ENCODE measurements around the gene CREB5. TPM values are rescaled to one million over a fixed set of nuclear protein-coding genes. Genes with fewer than 3 reads are reported as not detected.

CREB5 gene
- total RNA-seq, 1 donor from 2014 or later: 10.3 TPM

GRCh38 chr7:28617308-28617880 is 205.1 kb downstream of the CREB5 start:
- no peak overlapping the region for H3K4me3 ChIP-seq
- DNase-seq: no peak
- no peaks in the 10 kb centered on the region for H3K9me3 ChIP-seq
- no peak for ATAC-seq
- intact Hi-C loops (cut with DNase I): no loop called here
- no peaks in the 10 kb centered on the region for H3K27me3 ChIP-seq (ENCODE audit: low read depth)
- TF ChIP-seq, protein P1, sequence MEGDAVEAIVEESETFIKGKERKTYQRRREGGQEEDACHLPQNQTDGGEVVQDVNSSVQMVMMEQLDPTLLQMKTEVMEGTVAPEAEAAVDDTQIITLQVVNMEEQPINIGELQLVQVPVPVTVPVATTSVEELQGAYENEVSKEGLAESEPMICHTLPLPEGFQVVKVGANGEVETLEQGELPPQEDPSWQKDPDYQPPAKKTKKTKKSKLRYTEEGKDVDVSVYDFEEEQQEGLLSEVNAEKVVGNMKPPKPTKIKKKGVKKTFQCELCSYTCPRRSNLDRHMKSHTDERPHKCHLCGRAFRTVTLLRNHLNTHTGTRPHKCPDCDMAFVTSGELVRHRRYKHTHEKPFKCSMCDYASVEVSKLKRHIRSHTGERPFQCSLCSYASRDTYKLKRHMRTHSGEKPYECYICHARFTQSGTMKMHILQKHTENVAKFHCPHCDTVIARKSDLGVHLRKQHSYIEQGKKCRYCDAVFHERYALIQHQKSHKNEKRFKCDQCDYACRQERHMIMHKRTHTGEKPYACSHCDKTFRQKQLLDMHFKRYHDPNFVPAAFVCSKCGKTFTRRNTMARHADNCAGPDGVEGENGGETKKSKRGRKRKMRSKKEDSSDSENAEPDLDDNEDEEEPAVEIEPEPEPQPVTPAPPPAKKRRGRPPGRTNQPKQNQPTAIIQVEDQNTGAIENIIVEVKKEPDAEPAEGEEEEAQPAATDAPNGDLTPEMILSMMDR (IDR thresholded peaks at IDR 0.05): no peak
- H3K4me1 ChIP-seq: no peaks in the 10 kb centered on the region
- H3K27ac ChIP-seq: no peak overlapping the region
- no peaks in the 10 kb centered on the region for H3K36me3 ChIP-seq

DNA sequence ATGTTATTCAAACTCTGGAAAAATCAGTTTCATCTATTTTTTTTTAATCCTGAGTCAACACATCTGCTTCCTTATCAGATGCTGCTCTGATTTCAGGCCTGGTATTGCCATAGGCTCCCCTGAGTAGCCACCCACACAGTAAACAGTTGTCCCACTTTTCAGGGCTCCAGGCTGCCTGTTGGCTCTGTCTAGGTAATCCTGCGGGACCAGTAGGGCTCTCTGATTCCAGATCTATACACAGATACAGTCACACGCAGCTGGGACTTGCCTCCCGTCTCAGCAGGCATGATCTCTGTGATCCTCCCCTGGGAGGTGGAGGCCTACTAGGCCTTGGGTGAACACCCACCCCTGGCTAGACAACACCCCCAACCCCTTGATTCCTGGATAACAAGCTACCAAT is 206.1 kb downstream of the CREB5 start:
- Histone ChIP-seq H3K27me3 (ENCODE audit: low read depth) (no peaks in the 10 kb centered on the region), H3K4me3 (no peak overlapping the region), H3K36me3 (no peaks in the 10 kb centered on the region), H3K9me3 (no peaks in the 10 kb centered on the region), H3K4me1 (no peaks in the 10 kb centered on the region), H3K27ac (no peak overlapping the region)
- no peak for DNase-seq
- intact Hi-C loops (cut with DNase I): no loop called here
- TF ChIP-seq, protein P1 (IDR thresholded peaks at IDR 0.05): no peak
- ATAC-seq: no peak

DNA sequence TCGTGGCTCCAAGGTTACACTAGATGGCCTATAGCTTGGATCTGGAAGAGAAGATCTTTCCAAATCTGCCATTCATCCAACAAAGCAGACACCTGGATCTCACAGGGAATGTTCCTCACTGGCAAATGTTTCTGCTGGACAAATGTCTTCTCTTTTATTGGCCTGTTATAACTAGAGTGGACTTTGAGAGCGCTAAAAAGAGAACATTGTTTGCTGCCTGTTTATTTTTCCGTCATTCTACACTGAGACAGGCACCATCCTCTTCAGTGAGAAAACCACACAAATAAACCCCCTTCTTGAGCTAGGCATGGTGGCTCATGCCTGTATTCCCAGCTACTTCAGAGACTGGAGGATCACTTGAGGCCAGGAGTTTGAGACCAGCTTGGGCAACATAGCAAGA is 206.9 kb downstream of the CREB5 start:
- DNase-seq: no peak
- TF ChIP-seq, protein P1 (IDR thresholded peaks at IDR 0.05): no peak
- intact Hi-C loops (cut with DNase I): no loop called here
- H3K27ac ChIP-seq: no peak overlapping the region
- H3K4me1 ChIP-seq: no peaks in the 10 kb centered on the region
- no peaks in the 10 kb centered on the region for H3K9me3 ChIP-seq
- no peaks in the 10 kb centered on the region for H3K27me3 ChIP-seq (ENCODE audit: low read depth)
- no peak overlapping the region for H3K4me3 ChIP-seq
- no peak for ATAC-seq
- no peaks in the 10 kb centered on the region for H3K36me3 ChIP-seq

- Histone ChIP-seq H3K27ac (no peak overlapping the region), H3K36me3 (no peaks in the 10 kb centered on the region), H3K4me3 (no peak overlapping the region), H3K4me1 (no peaks in the 10 kb centered on the region), H3K27me3 (ENCODE audit: low read depth) (no peaks in the 10 kb centered on the region), H3K9me3 (no peaks in the 10 kb centered on the region)
- DNase-seq (no peak), ATAC-seq (no peak)
- intact Hi-C loops (cut with DNase I): no loop called here
- TF ChIP-seq, protein P1 (IDR thresholded peaks at IDR 0.05): no peak
Measured at GRCh38 chr7:28621369-28621841, 209.1 kb downstream of the CREB5 start.

- TF ChIP-seq, protein P1 (IDR thresholded peaks at IDR 0.05): no peak
- Histone ChIP-seq H3K27ac (no peak overlapping the region), H3K4me3 (no peak overlapping the region), H3K27me3 (ENCODE audit: low read depth) (no peaks in the 10 kb centered on the region), H3K4me1 (no peaks in the 10 kb centered on the region), H3K36me3 (no peaks in the 10 kb centered on the region), H3K9me3 (no peaks in the 10 kb centered on the region)
- DNase-seq: no peak
- ATAC-seq: no peak
- intact Hi-C loops (cut with DNase I): no loop called here
Measured at GRCh38 chr7:28623105-28623730, 210.9 kb downstream of the CREB5 start.

Measured in lower lobe of right lung (tissue), 2 donors.